ENCODE data around the gene SMPD4. TPM values are rescaled to one million over a fixed set of nuclear protein-coding genes. Genes with fewer than 3 reads are reported as not detected.
A peak's percentile ranks its signal among the peaks of the same experiment; 100 is the strongest.
"Not testable (repeated sequence)": the region's sequence is repeated elsewhere in the genome, so short reads cannot be mapped to it uniquely, and the experiment has no call there.

Gene SMPD4
- total RNA-seq, 1 experiment from 2014 or later: 95.8 TPM

GRCh38 chr2:130190237-130190636 is 8.8 kb upstream of the SMPD4 start:
- Mint-ChIP-seq H3K27ac (no peak overlapping the region), H3K4me3 (no peak overlapping the region), H3K36me3 (no peaks in the 10 kb centered on the region), H3K4me1 (no peaks in the 10 kb centered on the region), H3K9me3 (no peaks in the 10 kb centered on the region), H3K27me3 (ENCODE audit: low read depth) (no peaks in the 10 kb centered on the region)
- POLR2A ChIA-PET: interaction anchor here (0.6 kb wide), 1 partner anchor 24 kb away, joined by 7 read pairs; no protein-coding TSS in a partner anchor
- no peak for ATAC-seq
- TF ChIP-seq CBFB (CRISPR knock-in tag; IDR thresholded peaks at IDR 0.05; ENCODE audit: low read depth) (no peak), SMAD4 (CRISPR knock-in tag; IDR thresholded peaks at IDR 0.05) (no peak), FOXJ3 (CRISPR knock-in tag; IDR thresholded peaks at IDR 0.05; ENCODE audit: borderline replicate concordance) (no peak), E2F5 (CRISPR knock-in tag; IDR thresholded peaks at IDR 0.05) (no peak), ZNF121 (CRISPR knock-in tag; IDR thresholded peaks at IDR 0.05) (no peak), MAX (CRISPR knock-in tag; IDR thresholded peaks at IDR 0.05) (no peak), ATF1 (CRISPR knock-in tag; IDR thresholded peaks at IDR 0.05) (no peak), JAZF1 (CRISPR knock-in tag; IDR thresholded peaks at IDR 0.05) (no peak), FOXP1 (CRISPR knock-in tag; IDR thresholded peaks at IDR 0.05; ENCODE audit: borderline replicate concordance) (no peak), TCF7 (CRISPR knock-in tag; IDR thresholded peaks at IDR 0.05; ENCODE audit: low read depth) (no peak), OVOL2 (CRISPR knock-in tag; IDR thresholded peaks at IDR 0.05; ENCODE audit: borderline replicate concordance) (no peak)
- no peak for DNase-seq (ENCODE audit: low spot score)
- CTCF ChIA-PET: no interaction called here

- H3K9me3 Mint-ChIP-seq; H3K4me1 Mint-ChIP-seq; H3K27ac Mint-ChIP-seq; H3K36me3 Mint-ChIP-seq; H3K4me3 Mint-ChIP-seq; POLR2A ChIA-PET; DNase-seq (ENCODE audit: low spot score); CTCF ChIA-PET; ATAC-seq; H3K27me3 Mint-ChIP-seq (ENCODE audit: low read depth): not testable (repeated sequence)
Observed at GRCh38 chr2:130188958-130189357, 7.6 kb upstream of the SMPD4 start.

- DNase-seq (ENCODE audit: low spot score); H3K27me3 Mint-ChIP-seq (ENCODE audit: low read depth); POLR2A ChIA-PET; H3K27ac Mint-ChIP-seq; H3K36me3 Mint-ChIP-seq; H3K4me3 Mint-ChIP-seq; H3K9me3 Mint-ChIP-seq; H3K4me1 Mint-ChIP-seq: not testable (repeated sequence)
- CTCF ChIA-PET: interaction anchor here (0.6 kb wide), 1 partner anchor 125 kb away, joined by 3 read pairs; no protein-coding TSS in a partner anchor
- ATAC-seq: peak; percentile 6; the same call in 1 of the 2 replicates
Observed at GRCh38 chr2:130187859-130188792, 6.7 kb upstream of the SMPD4 start.

GRCh38 chr2:130187268-130187667 is 5.9 kb upstream of the SMPD4 start:
- Mint-ChIP-seq H3K4me1 (peaks cover 7% of the 10 kb centered on the region), H3K27ac (no peak overlapping the region), H3K9me3 (no peaks in the 10 kb centered on the region), H3K4me3 (no peak overlapping the region), H3K27me3 (ENCODE audit: low read depth) (no peaks in the 10 kb centered on the region), H3K36me3 (no peaks in the 10 kb centered on the region)
- ChIA-PET CTCF (no interaction called here), POLR2A (no interaction called here)
- DNase-seq (ENCODE audit: low spot score) (no peak), ATAC-seq (no peak)
- TF ChIP-seq ATF1 (CRISPR knock-in tag; IDR thresholded peaks at IDR 0.05) (no peak), ZBTB43 (CRISPR knock-in tag; IDR thresholded peaks at IDR 0.05) (no peak), ZNF281 (CRISPR knock-in tag; IDR thresholded peaks at IDR 0.05) (no peak), ZNF121 (CRISPR knock-in tag; IDR thresholded peaks at IDR 0.05) (0 out of 2 replicates have a peak, but pooled peaks have one; percentile 20), ZNF317 (CRISPR knock-in tag; IDR thresholded peaks at IDR 0.05; ENCODE audit: borderline replicate concordance, low read depth) (no peak), MYBL2 (CRISPR knock-in tag; IDR thresholded peaks at IDR 0.05) (no peak)

All from WTC11 (cell line).